Measurements from ENCODE around the gene HHAT.

The HHAT gene

DNA sequence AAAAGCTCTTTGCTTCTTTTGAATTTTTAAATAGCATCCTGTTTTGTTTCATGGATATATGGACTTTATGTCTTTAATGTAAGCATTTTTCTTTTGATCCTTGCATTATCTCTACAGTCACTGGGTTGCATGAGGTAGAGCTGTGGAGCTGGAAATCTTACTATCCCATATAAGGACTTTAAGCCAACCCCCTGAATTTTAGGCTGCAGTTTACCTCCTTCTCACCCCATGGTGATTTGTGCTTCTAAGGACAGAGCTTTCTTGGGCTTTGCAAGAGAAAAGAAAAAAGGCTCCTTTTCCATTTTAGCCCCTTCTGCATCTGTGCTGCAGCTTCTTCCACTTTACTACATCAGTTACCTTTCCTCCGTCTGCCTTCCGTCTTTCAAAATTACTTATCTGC lies 373.8 kb downstream of the HHAT start:
- Mint-ChIP-seq H3K4me1 (ENCODE audit: low read depth) (no peaks in the 10 kb centered on the region), H3K4me3 (no peak overlapping the region), H3K27ac (no peak overlapping the region), H3K27me3 (no peaks in the 10 kb centered on the region), H3K9me3 (no peaks in the 10 kb centered on the region), H3K36me3 (ENCODE audit: low read depth) (no peaks in the 10 kb centered on the region)

DNA sequence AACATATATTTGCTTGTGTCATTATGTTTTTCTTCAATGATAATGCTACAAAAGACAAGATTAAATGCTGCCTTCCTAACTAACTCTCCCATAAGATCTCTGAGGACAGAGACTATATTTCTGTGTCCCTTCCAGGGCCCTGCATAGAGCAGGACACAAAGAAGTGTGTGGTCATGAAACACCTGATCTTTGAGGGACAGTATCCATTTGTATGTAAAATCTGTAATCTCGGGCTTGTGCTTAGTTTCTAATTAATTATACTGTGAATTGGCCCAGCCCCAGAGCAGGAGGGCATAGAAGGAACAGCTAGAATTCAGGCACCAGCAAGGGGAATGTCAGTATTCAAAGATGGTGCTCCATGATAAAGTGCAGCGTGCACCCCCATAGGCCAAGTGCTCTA lies 374.9 kb downstream of the HHAT start:
- no peaks in the 10 kb centered on the region for H3K9me3 Mint-ChIP-seq
- no peaks in the 10 kb centered on the region for H3K27me3 Mint-ChIP-seq
- no peak overlapping the region for H3K4me3 Mint-ChIP-seq
- H3K4me1 Mint-ChIP-seq (ENCODE audit: low read depth) = no peaks in the 10 kb centered on the region
- no peaks in the 10 kb centered on the region for H3K36me3 Mint-ChIP-seq (ENCODE audit: low read depth)
- H3K27ac Mint-ChIP-seq = no peak overlapping the region

DNA sequence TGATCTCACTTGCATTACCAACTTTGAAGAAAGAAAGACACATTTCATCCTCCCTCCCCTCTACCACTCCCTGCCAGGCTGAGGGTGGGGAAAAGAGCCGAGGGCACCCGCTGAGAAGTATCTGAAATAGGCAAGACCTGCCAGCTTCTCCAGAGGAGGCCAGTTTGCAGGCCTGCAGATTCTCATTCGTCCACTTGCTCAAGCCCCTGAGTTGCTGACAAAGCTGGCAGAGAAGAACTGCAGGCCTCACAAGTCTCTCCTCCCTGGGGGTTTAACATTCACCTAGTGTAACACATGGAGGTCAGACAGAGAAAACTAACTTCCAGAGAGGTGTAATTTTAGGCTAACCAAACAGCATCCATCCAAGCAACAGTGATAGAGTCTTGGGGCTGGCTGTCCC lies 376.4 kb downstream of the HHAT start:
- H3K27me3 Mint-ChIP-seq = no peaks in the 10 kb centered on the region
- H3K36me3 Mint-ChIP-seq (ENCODE audit: low read depth) = no peaks in the 10 kb centered on the region
- H3K9me3 Mint-ChIP-seq = no peaks in the 10 kb centered on the region
- no peak overlapping the region for H3K4me3 Mint-ChIP-seq
- no peaks in the 10 kb centered on the region for H3K4me1 Mint-ChIP-seq (ENCODE audit: low read depth)
- no peak overlapping the region for H3K27ac Mint-ChIP-seq

DNA sequence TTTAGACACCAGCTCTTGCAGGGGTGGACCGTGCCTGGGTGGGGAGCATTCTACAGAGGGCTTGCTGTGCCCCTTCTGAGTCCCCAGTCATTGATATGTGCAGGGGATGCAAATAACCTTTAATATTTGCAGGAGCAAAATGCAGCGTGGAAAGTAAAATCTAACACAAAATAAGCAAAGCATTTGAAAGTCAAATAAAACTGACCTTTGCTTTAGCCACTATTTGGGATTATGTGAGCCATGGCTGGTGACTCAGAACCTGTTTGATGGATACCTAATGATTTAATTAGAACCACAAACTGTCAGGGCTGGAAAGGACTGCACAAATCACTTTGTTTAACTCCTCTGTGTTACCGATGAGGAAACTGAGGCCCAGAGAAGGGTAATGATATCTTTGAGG lies 377.5 kb downstream of the HHAT start:
- Mint-ChIP-seq H3K9me3 (no peaks in the 10 kb centered on the region), H3K4me1 (ENCODE audit: low read depth) (no peaks in the 10 kb centered on the region), H3K36me3 (ENCODE audit: low read depth) (no peaks in the 10 kb centered on the region), H3K27ac (no peak overlapping the region), H3K4me3 (no peak overlapping the region), H3K27me3 (no peaks in the 10 kb centered on the region)

DNA sequence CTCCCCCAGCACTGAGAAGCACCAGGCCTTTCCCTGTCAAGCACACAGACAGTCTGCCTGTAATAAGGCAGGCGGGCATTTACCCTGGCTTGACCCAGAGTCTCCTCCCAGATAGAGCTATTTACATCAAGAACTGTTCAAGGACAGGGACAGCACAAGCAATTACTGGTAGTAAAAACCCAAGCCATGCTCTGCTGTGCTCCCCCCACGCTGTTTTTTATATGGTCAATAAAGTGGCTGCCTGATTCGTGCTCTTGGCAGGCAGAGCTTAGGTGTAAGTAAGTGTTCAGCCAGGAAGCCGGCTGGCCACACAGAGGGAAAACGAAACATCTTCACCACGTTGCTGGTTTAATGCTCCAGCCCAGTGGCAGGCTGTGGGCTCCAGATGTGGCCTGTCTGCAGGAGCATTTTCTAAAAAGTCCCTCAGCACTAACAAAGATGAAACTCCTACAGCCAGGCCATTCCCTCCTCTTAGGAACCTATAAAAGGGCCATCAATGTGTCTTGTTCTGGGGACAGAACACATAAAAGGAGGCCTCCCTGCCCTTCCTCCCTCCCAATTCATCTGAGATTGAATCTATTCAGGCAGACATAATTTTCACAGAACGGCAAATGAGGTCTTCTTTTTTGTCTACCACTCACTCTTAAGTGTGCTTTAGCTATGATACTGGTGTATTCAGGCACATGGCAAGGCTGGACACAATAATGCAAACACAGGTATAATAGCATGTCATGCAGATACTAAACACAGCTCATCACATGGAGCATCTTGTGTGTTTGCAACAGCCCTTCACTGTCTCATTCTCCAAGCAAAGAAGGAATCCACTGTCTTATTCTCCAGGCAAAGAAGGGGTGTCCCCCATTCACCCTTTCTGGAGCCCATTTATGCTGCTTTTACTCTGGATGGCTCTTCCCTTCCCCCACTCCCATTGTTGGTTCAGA lies 378.9 kb downstream of the HHAT start:
- Mint-ChIP-seq H3K27me3 (no peaks in the 10 kb centered on the region), H3K36me3 (ENCODE audit: low read depth) (no peaks in the 10 kb centered on the region), H3K4me1 (ENCODE audit: low read depth) (no peaks in the 10 kb centered on the region), H3K27ac (no peak overlapping the region), H3K9me3 (no peaks in the 10 kb centered on the region), H3K4me3 (no peak overlapping the region)

DNA sequence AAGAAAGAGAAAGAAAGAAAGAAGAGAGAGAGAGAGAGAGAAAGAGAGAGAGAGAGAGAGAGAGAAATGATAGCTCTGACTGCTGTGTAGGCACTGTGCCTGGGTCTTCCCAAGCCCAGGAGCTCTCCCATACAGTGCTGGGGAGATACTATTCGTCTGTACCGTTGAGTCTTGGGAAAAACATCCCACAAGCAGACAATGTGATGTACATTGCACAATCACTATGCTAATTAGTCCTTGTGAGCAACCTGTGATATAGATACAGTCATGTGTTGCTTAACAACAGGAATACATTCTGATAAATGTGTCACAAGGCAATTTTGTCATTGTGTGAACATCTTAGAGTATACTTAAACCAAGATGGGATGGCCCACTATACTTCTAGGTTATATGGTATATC lies 381.0 kb downstream of the HHAT start:
- no peak overlapping the region for H3K27ac Mint-ChIP-seq
- no peaks in the 10 kb centered on the region for H3K9me3 Mint-ChIP-seq
- H3K27me3 Mint-ChIP-seq = no peaks in the 10 kb centered on the region
- no peaks in the 10 kb centered on the region for H3K4me1 Mint-ChIP-seq (ENCODE audit: low read depth)
- H3K4me3 Mint-ChIP-seq = no peak overlapping the region
- H3K36me3 Mint-ChIP-seq (ENCODE audit: low read depth) = no peaks in the 10 kb centered on the region

DNA sequence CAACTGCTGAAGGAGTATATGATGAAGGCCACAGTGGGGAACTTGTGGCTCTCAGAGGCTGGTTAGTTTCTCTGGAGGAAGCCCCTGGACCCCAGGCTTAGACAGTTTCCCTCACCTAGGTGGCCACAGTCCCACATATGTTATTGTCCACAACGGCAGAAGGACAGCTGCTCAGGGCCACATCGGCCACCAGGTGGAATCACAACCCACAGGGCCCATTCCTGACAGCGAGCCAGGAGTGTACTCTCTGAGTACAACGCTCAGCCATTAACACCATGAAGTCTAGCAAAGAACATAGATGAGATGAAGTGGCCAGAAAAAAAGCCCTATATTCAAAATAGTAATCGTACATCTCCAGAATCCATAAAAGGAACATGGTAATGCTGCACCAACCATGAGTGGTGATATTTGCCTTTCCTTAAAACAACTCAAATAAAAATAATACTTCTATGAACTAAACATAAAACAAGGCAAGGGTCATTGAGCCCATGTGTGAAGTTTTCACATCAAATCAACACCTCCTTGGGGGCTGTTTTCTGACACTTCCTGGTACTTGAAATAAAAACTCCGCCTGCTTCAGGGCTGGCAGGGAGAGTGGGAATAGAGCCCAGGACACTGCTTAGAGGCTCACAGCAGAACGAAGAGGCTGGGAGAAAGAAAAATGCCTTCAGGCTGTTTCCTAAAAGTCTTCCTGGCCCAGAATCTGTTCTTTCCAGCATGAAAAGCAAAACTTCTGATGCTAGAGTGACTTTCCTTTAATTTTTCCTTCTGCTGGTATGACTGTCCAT lies 383.3 kb downstream of the HHAT start:
- H3K9me3 Mint-ChIP-seq = no peaks in the 10 kb centered on the region
- no peak overlapping the region for H3K27ac Mint-ChIP-seq
- no peaks in the 10 kb centered on the region for H3K27me3 Mint-ChIP-seq
- no peaks in the 10 kb centered on the region for H3K4me1 Mint-ChIP-seq (ENCODE audit: low read depth)
- H3K36me3 Mint-ChIP-seq (ENCODE audit: low read depth) = no peaks in the 10 kb centered on the region
- H3K4me3 Mint-ChIP-seq = no peak overlapping the region

DNA sequence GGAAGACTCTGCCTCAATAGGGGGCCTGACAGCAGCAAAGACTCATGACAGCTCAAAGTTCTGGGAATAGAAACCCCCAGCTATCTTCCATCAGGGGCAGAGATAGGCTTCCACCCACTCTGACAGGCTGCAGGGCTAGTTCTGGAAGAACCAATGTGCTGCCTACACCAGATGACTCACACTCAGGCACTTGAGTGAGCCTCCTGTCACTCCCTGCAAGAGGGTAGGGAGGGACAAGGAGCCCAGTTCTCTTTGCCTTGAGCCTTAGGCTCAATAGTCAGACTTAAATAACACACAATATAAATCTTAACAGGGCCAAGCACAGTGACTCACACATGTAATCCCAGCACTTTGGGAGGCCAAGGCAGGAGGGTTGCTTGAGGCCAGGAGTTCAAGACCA lies 386.4 kb downstream of the HHAT start:
- no peak overlapping the region for H3K27ac Mint-ChIP-seq
- H3K27me3 Mint-ChIP-seq = no peaks in the 10 kb centered on the region
- H3K4me3 Mint-ChIP-seq = no peak overlapping the region
- H3K36me3 Mint-ChIP-seq (ENCODE audit: low read depth) = no peaks in the 10 kb centered on the region
- no peaks in the 10 kb centered on the region for H3K9me3 Mint-ChIP-seq
- H3K4me1 Mint-ChIP-seq (ENCODE audit: low read depth) = no peaks in the 10 kb centered on the region

DNA sequence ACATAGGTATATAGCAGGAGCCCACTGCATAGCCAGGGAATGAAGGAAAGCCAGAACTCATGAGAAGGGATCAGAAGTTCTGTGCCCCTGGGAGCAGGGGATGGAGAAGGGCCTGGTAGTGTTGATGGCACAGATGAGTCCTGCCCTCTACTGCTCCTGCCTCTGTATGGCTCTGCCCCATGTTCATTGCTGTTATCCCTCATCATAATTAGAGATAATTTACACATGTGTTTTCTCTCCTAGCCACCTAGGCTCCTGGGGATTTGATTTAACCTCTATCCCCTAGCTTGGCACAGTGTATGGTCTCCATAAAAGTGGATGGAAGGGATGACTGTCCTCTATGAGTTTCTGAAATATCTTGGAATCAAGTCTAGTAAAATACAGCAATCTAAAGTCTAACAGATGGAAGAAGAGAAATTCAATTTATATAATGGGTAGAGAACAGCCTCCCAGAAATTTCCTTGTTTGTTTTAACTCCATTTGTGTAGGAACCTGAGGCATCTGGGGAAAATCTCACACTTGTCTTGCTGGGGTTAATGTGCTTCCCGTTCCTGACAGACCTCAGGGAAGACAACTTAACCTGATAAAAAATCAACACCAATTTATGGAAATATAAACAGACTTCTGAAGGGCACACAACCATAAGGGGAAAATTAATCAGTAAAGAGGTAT lies 393.8 kb downstream of the HHAT start:
- H3K27ac Mint-ChIP-seq = no peak overlapping the region
- H3K27me3 Mint-ChIP-seq = peaks cover 3% of the 10 kb centered on the region
- H3K36me3 Mint-ChIP-seq (ENCODE audit: low read depth) = no peaks in the 10 kb centered on the region
- no peaks in the 10 kb centered on the region for H3K4me1 Mint-ChIP-seq (ENCODE audit: low read depth)
- no peak overlapping the region for H3K4me3 Mint-ChIP-seq
- H3K9me3 Mint-ChIP-seq = no peaks in the 10 kb centered on the region

DNA sequence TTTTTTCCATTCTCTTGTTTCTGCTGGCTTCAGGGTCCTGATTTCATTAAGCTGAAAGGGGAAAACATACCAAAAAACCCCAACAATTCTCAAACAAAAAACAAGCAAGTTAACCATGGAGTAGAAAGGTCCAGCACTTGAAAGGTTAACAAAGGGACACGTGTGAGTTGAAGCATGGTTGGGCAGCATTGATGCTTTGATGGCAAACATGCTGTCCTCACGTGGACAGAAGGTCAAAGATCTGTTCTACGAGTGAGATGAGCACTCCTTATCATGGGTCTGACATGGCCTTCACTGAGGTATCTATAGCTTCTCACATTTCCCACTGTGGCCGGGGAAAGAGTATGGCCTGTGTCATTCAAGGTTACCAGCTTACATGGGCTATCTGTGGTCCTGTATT lies 394.9 kb downstream of the HHAT start:
- Mint-ChIP-seq H3K36me3 (ENCODE audit: low read depth) (no peaks in the 10 kb centered on the region), H3K27ac (no peak overlapping the region), H3K9me3 (no peaks in the 10 kb centered on the region), H3K4me1 (ENCODE audit: low read depth) (no peaks in the 10 kb centered on the region), H3K4me3 (no peak overlapping the region), H3K27me3 (peaks cover 3% of the 10 kb centered on the region)

DNA sequence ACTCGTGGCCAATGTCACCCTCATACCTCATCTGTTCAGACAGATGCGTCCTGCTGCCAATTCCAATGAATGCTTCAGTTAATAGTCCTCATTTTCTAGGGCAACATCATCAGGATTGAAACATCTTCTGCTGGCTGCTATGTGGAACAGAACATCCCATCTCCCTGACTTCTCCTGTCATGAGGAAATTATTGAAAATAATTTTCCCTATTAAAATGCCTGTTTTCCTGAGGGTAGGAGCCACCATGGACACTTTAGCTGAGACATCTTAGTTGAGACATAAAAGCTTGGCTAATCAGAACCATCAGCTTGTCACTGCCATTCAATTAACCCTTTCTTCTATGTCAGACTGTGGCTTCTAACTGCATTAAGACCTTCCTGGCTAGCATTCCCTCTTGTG lies 396.1 kb downstream of the HHAT start:
- Mint-ChIP-seq H3K9me3 (no peaks in the 10 kb centered on the region), H3K27ac (no peak overlapping the region), H3K4me1 (ENCODE audit: low read depth) (no peaks in the 10 kb centered on the region), H3K27me3 (peaks cover 3% of the 10 kb centered on the region), H3K4me3 (no peak overlapping the region), H3K36me3 (ENCODE audit: low read depth) (no peaks in the 10 kb centered on the region)
